Right ventricle myocardium inferior (tissue), 1 donor: ENCODE data around the gene IL10RB. TPM values are rescaled to one million over a fixed set of nuclear protein-coding genes. Genes with fewer than 3 reads are reported as not detected.
A peak's percentile ranks its signal among the peaks of the same experiment; 100 is the strongest.
"Not testable (repeated sequence)": the region's sequence is repeated elsewhere in the genome, so short reads cannot be mapped to it uniquely, and the experiment has no call there.

Experiments
- ATAC-seq: fragments of 200-7000 bp; cut with Tn5 transposase; one replicate; pipeline ENCODE4 v1.9.1; 2020; ENCODE audit warnings: mild to moderate bottlenecking, moderate library complexity
- DNase-seq: peaks from one replicate; pipeline ENCODE4 v3.0.0; 2021; ENCODE audit errors: missing footprints
- intact Hi-C: fragments of 100-400 bp; cut with DNase I; formaldehyde crosslinking; loops from one replicate; pipeline ENCODE4 v1.11.0; 2022
- total RNA-seq: library from RNA; stranded (reverse); fragmentation: NEBNext Ultra II Directional; extraction: Animal tissue kit (Norgen Biotek cat#: 25700); gene quantifications from one replicate; pipeline ENCODE4 v1.2.1, GENCODE V29; 2021
- donor health status: DM: no; HTN: yes; CAD: no; lungs with severe emphysema.

IL10RB gene
- total RNA-seq, 1 donor from 2014 or later, result 8.9 TPM

GRCh38 chr21:33317145-33317544, 51.0 kb downstream of the IL10RB start:
- intact Hi-C loops, result no loop called here
- ATAC-seq (no peak), DNase-seq (no peak)

GRCh38 chr21:33317786-33318486, 51.8 kb downstream of the IL10RB start:
- no peak for ATAC-seq
- DNase-seq, result no peak
- intact Hi-C loops, result no loop called here

- ATAC-seq, DNase-seq, intact Hi-C loops: not testable (repeated sequence)
Measured at GRCh38 chr21:33321005-33321404, 54.8 kb downstream of the IL10RB start.

DNA sequence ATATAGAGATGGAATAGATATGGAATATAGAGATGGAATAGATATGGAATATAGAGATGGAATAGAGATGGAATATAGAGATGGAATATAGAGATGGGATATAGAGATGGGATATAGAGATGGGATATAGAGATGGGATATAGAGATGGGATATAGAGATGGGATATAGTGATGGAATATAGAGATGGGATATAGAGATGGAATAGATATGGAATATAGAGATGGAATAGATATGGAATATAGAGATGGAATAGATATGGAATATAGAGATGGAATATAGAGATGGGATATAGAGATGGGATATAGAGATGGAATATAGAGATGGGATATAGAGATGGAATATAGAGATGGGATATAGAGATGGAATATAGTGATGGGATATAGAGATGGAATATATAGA, 57.4 kb downstream of the IL10RB start:
- not testable (repeated sequence) for ATAC-seq, DNase-seq
- intact Hi-C loops, result loop anchor here (2.0 kb wide), 3 partner anchors 37 to 125 kb away; partner anchors contain the start of gene IL10RB

DNA sequence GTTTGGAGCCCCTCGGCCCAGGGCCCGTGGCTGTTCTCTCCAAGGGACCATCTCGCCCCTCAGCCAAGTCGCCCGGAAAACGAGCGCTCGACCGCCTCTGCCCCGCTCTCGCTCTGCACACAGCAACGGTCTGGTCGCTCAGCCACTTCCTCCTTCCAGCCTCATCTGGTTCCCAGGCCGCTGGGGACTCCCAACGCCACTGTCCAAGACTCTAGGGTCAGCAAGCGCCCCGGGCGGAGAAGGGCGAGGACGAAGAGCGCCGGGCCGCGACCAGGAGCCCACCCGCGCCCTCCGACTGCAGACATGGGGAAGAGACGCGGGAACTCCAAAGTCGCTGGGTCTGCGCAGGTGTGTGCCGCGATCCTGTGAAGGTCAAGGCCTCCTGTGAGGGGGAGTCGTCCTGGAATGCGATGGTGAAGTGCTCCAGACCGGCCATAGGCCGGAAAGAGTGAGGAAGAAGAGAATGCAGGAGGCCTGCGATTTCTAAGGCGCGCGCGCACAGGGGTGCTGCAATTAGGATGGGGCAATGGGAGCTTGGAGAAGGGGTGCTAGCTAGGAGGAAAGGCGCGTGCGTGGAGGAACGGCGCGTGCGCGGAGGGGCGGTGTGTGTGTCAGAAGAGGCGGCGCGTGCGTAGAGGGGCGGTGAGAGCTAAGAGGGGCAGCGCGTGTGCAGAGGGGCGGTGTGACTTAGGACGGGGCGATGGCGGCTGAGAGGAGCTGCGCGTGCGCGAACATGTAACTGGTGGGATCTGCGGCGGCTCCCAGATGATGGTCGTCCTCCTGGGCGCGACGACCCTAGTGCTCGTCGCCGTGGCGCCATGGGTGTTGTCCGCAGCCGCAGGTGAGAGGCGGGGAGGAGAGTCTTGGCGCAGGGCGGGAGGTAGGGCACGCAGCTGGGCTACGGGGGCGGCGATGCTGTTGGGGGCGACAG, 58.4 kb downstream of the IL10RB start, which contains the start of gene IFNAR1:
Gene IFNAR1 (plus strand): TSS at position 680 of the 931 bp plus-strand sequence. CDS start 86 bp downstream, at position 766.
- intact Hi-C loops, result loop anchor here (2.0 kb wide), 3 partner anchors 36 to 126 kb away; partner anchors contain the start of gene IL10RB
- peak; percentile 100 for DNase-seq
- peak; percentile 99 for ATAC-seq

- intact Hi-C loops, result loop anchor here (2.0 kb wide), 3 partner anchors 35 to 127 kb away; partner anchors contain the start of gene IL10RB
- ATAC-seq (peak; percentile 61), DNase-seq (peak; percentile 89)
Measured at GRCh38 chr21:33325222-33326067, 59.3 kb downstream of the IL10RB start.

GRCh38 chr21:33327326-33327725, 61.2 kb downstream of the IL10RB start:
- DNase-seq (no peak), ATAC-seq (no peak)
- intact Hi-C loops, result no loop called here

DNA sequence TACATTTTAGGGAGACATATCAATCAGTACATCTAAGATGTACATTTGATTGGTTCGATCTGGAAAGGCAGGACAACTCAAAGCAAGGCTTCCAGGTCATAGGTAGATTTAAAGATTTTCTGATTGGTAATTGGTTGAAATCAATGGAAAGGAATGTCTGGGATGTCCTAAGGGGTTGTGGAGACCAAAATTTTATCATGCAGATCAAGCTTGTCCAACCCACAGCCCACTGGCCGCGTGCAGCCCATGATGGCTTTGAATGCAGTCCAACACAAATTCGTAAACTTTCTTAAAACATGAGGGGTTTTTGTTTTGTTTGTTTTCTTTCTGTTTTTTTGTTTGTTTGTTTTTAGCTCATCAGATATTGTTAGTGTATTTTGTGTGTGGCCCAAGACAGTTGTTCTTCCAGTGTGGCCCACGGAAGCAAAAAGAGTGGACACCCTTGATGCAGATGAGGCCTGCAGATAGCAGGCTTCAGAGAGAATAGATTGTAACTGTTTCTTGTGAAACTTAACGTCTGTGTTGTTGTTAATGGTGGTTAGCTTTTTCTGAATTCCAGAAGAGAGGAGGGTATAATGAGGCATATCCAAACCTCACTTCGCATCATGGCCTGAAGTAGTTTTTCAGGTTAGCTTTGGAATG, 61.7 kb downstream of the IL10RB start:
- intact Hi-C loops, result no loop called here
- ATAC-seq (no peak), DNase-seq (no peak)

- intact Hi-C loops, result no loop called here
- ATAC-seq (peak; percentile 31), DNase-seq (no peak)
Measured at GRCh38 chr21:33330726-33331125, 64.6 kb downstream of the IL10RB start.

GRCh38 chr21:33332143-33332542, 66.0 kb downstream of the IL10RB start:
- no peak for ATAC-seq
- intact Hi-C loops, result no loop called here

DNA sequence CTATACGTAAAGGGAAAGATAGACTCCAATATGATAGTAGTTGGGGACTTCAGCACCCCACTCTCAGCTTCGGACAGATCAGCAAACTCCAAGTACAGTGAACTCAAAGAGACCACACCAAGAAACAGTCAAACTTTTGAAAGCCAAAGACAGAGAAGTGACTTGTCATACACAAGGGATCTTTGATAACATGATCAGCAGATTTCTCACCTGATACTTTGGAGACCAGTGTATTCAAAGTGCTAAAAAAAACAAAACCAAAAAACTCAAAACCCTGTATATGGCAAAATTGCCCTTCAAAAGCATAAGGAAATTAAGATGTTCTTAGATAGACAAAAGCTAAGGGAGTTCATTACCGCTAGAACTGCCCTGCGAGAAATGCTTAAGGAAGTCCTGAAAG, 68.0 kb downstream of the IL10RB start:
- intact Hi-C loops, result no loop called here
- DNase-seq (no peak), ATAC-seq (no peak)

More at GRCh38 chr21:33332143-33332542, 66.0 kb downstream of the IL10RB start:
- no peak for DNase-seq

DNA sequence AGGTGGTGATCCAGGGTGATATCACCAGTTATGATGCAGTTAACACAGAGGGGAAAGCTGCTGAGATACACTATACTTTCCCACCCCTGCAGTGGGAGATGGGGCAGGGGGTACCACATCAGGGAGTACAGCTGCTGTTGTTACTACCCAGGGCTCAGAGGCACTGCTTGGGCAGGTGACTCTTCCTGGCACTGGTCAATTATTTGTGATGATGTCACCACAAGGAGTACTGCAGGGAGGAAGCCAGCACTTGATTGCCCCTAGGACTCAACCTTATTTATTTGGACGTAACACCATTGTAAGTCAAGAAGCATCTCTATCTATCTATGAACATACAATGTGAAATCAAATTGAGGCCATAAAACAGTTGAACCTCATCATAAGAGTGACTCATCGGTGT, 68.7 kb downstream of the IL10RB start:
- intact Hi-C loops, result no loop called here
- ATAC-seq, result no peak
- no peak for DNase-seq

- no peak for ATAC-seq
- intact Hi-C loops, result no loop called here
- no peak for DNase-seq
Measured at GRCh38 chr21:33339135-33339534, 73.0 kb downstream of the IL10RB start.

DNA sequence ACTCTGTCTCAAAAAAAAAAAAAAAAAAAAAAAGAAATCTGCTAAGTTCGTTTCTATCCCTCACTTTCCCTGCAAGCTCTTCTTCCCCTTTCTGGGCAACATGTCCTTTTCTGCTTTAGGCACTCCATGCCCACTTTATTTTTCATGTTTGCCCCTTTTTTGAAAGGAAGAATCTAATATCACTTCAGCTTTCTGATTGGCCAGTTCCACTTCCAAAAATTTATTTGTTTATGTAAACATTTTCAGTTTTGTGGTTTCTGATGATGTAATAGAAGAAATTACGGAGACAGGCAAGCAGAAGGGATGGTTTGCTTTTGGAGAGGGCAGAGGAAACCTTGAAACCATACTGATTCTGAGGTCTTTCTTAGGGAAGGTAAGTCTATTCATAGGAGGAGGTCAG, 73.8 kb downstream of the IL10RB start:
- intact Hi-C loops, result no loop called here
- DNase-seq, result no peak
- ATAC-seq, result no peak

DNA sequence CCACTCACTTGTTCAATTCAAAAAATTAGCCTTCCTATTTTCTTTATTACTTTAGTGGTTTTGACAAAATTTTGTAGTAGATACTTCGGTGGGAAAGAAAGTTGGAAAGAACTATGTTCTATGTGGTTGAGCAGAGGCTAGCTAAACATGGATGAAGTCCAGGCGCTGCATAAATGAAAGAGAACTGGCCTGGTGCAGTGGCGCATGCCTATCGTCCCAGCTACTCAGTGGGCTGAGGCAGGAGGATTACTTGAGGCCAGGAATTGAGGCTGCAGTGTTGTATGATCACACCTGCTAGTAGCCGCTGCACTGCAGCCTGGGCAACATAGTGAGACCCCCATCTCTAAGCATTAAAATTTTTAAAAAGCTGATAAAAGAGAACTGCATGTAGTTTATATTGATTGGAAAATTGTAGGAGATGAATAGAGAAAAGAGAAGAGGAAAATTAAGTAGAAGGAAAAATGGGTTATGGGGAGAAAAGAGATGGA, 79.6 kb downstream of the IL10RB start:
- intact Hi-C loops, result no loop called here
- DNase-seq, result no peak
- ATAC-seq, result no peak
